ENCODE data around the gene ODF2L. TPM values are rescaled to one million over a fixed set of nuclear protein-coding genes. Genes with fewer than 3 reads are reported as not detected.

The ODF2L gene
- total RNA-seq, 2 experiments from 2014 or later, result 17.8 to 18.0 TPM

DNA sequence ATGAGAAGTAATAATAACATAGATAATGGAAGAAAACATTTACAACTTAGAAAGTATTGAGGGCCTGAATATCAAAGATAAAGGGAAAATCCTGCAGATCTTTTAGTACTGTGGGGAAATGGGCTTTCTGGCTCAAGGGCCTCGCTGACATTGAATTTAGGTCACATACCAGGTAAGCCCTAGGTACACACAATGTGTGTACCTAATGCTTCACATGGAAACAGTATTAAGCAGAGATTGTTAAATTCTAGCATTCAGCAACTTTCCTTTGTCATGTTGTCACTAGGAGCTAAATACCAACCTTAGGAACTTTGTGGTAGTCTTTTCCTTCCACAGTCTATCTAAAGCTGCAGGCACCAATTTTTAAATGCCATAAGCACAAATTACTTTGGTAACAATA, 49.7 kb downstream of the ODF2L start:
- H3K9me3 Mint-ChIP-seq, result peaks cover 24% of the 10 kb centered on the region
- H3K4me1 Mint-ChIP-seq (ENCODE audit: low read depth), result no peaks in the 10 kb centered on the region
- H3K27me3 Mint-ChIP-seq (ENCODE audit: low read depth), result no peaks in the 10 kb centered on the region
- intact Hi-C loops (cut with micrococcal nuclease), result no loop called here
- no peak overlapping the region for H3K27ac Mint-ChIP-seq
- peaks cover 12% of the 10 kb centered on the region for H3K36me3 Mint-ChIP-seq (ENCODE audit: low read depth)
- CTCF ChIA-PET, result no interaction called here
- H3K4me3 Mint-ChIP-seq, result no peak overlapping the region
- no peak for DNase-seq

DNA sequence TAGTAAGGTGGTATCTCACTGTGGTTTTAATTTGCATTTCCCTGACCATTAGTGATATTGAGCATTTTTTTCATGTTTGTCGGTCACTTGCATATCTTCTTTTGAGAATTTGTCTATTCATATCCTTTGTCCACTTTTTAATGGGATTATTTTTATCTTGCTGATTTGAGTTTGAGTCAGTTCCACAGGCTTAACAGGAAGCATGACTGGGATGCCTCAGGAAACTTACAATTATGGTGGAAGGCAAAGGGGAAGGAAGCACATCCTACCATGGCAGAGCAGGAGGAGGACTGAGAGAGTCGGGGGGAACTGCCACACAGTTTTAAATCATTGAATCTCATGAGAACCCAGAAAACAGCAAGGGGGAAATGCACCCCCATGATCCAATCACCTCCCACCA, 51.1 kb downstream of the ODF2L start:
- Mint-ChIP-seq H3K36me3 (ENCODE audit: low read depth) (no peaks in the 10 kb centered on the region), H3K4me3 (no peak overlapping the region), H3K9me3 (peaks cover 19% of the 10 kb centered on the region), H3K27me3 (ENCODE audit: low read depth) (no peaks in the 10 kb centered on the region), H3K27ac (no peak overlapping the region), H3K4me1 (ENCODE audit: low read depth) (no peaks in the 10 kb centered on the region)
- intact Hi-C loops (cut with micrococcal nuclease), result no loop called here
- CTCF ChIA-PET, result no interaction called here
- DNase-seq, result no peak

DNA sequence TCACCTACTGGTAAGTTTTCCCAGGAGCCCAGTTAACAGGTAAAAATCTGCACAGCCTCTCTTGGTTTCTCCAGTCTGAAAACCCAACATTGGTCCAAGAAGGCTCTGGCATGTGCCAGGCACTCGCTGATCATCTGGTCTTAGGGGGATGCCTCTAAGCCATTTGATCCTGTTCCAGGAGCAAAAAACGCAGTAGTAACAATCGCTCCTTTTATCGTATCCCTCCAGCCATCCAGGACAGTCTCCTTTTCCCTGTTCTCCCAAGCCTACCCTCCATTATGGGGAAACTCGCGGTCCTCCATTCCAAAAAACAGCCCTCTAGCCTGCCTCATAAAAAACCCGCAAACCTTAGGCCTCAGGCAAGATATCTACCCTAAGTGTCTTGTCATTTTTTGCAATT, 56.2 kb downstream of the ODF2L start:
- CTCF ChIA-PET, result no interaction called here
- H3K27ac Mint-ChIP-seq, result no peak overlapping the region
- H3K4me1 Mint-ChIP-seq (ENCODE audit: low read depth), result no peaks in the 10 kb centered on the region
- no peak for DNase-seq
- no peaks in the 10 kb centered on the region for H3K27me3 Mint-ChIP-seq (ENCODE audit: low read depth)
- H3K36me3 Mint-ChIP-seq (ENCODE audit: low read depth), result no peaks in the 10 kb centered on the region
- H3K4me3 Mint-ChIP-seq, result no peak overlapping the region
- intact Hi-C loops (cut with micrococcal nuclease), result no loop called here
- peaks cover 10% of the 10 kb centered on the region for H3K9me3 Mint-ChIP-seq

DNA sequence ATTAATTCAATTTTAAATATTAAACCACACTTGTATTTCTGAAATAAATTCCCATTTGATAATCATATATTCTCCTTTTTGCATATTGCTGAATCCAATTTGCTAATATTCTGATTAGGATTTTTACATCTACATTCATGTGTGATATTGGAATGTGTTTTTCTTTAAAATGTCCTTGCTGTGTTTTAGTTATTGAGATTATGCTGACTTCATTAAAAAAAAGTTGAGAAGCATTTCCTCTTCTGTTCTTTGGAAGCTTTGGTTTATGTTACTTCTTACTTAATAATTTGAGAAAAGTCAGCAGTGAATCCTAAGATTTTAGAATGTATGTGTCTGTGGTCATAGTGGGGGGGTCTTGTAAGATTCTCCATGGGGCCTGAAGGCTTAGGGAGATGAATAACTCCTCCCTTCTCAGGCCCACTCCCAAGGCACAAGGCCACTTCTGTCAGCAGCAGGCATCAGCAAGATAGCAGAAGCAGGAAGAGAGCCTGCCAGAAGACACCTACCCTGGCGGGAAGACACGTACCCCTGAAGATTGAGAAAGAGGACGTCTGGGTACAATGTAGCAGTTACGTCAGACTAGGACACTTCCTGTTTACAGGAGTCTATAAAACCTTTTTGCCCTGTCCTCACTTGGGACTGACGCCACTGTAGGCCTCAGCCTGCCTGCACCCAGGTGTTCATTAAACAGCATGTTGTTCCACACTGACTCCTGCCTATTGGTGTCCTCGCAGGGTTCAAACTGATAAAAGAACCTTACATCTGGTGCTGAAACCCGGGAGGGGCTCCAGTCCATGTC, 56.9 kb downstream of the ODF2L start:
- intact Hi-C loops (cut with micrococcal nuclease), result no loop called here
- peaks cover 4% of the 10 kb centered on the region for H3K9me3 Mint-ChIP-seq
- no peak overlapping the region for H3K27ac Mint-ChIP-seq
- H3K36me3 Mint-ChIP-seq (ENCODE audit: low read depth), result no peaks in the 10 kb centered on the region
- H3K4me3 Mint-ChIP-seq, result no peak overlapping the region
- no peak for DNase-seq
- H3K4me1 Mint-ChIP-seq (ENCODE audit: low read depth), result no peaks in the 10 kb centered on the region
- peaks cover 2% of the 10 kb centered on the region for H3K27me3 Mint-ChIP-seq (ENCODE audit: low read depth)
- CTCF ChIA-PET, result no interaction called here

DNA sequence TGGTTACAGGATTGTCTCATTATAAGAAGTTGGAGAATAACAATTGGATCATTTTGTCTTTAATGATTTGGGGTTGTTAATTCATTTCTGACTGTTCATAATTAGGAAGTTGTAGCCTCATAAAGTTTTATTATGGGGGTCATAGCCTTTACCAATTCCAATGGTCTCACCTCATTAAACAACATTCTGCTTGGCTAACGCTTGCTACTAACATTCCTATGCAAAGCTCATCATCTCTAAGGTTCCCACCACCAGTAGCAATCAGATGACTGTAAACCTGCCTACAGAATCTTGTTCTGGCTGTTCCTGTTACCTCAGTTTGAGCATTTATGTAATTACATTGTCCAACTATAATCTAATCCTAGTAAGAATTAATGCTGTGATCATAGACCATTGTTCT, 60.2 kb downstream of the ODF2L start:
- Mint-ChIP-seq H3K9me3 (peaks cover 2% of the 10 kb centered on the region), H3K36me3 (ENCODE audit: low read depth) (no peaks in the 10 kb centered on the region), H3K4me1 (ENCODE audit: low read depth) (no peaks in the 10 kb centered on the region), H3K27me3 (ENCODE audit: low read depth) (peaks cover 5% of the 10 kb centered on the region), H3K27ac (no peak overlapping the region), H3K4me3 (no peak overlapping the region)
- no peak for DNase-seq
- CTCF ChIA-PET, result no interaction called here
- intact Hi-C loops (cut with micrococcal nuclease), result no loop called here

DNA sequence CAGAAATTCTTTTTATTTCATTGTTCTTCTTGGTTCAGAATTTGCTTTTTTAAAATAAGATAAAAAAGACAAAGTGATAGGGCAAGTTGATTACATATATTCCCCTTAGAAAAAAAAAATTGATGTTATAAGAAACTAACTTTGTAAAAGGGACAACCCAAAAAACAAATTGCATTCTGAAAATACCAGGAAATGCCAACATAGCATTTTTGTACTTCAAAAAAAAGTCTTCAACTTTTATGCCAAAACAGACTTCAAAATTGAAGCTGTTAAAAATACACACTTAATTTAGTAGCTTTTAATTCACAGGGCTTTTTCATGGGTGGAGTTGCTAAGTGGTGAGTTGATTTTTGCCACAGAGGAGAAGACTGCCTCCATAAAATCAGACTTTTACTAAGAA, 70.9 kb downstream of the ODF2L start:
- CTCF ChIA-PET, result no interaction called here
- Mint-ChIP-seq H3K36me3 (ENCODE audit: low read depth) (no peaks in the 10 kb centered on the region), H3K27me3 (ENCODE audit: low read depth) (peaks cover 4% of the 10 kb centered on the region), H3K9me3 (no peaks in the 10 kb centered on the region), H3K4me3 (no peak overlapping the region), H3K4me1 (ENCODE audit: low read depth) (no peaks in the 10 kb centered on the region), H3K27ac (no peak overlapping the region)
- no peak for DNase-seq
- intact Hi-C loops (cut with micrococcal nuclease), result no loop called here

DNA sequence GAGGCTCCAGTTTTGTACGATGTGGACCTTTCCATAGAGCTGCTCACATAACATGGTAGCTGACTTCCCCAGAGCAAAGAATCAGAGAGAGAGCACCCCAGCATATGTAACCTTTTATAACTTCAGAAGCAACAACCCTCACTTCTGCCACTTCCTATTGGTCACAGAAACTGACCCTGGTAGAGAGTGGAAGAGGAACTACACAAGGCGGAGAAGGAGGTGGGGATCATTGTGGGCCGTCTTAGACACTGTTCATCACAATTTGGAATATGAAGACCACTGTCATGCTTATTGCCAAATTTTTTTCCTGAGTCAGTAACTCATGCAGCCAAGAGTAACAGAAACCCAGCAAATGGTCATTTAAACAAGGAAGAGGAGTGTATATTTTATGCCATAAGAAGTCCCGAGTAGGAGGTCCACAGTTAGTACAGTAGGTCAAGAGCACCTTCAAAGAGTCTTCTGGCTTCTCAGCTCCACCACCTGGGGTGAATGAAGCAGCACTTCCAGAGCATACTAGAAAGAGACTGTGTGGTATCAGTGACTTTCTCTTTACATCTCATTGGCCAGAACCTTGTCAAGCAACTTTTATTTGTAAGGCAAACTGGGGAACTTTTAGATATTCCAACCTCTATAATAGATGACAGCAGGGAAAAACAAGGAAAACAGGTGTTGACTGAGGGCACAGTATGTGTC, 71.8 kb downstream of the ODF2L start:
- Mint-ChIP-seq H3K4me1 (ENCODE audit: low read depth) (no peaks in the 10 kb centered on the region), H3K9me3 (no peaks in the 10 kb centered on the region), H3K27me3 (ENCODE audit: low read depth) (no peaks in the 10 kb centered on the region), H3K27ac (no peak overlapping the region), H3K4me3 (no peak overlapping the region), H3K36me3 (ENCODE audit: low read depth) (no peaks in the 10 kb centered on the region)
- DNase-seq, result no peak
- intact Hi-C loops (cut with micrococcal nuclease), result no loop called here
- CTCF ChIA-PET, result no interaction called here

DNA sequence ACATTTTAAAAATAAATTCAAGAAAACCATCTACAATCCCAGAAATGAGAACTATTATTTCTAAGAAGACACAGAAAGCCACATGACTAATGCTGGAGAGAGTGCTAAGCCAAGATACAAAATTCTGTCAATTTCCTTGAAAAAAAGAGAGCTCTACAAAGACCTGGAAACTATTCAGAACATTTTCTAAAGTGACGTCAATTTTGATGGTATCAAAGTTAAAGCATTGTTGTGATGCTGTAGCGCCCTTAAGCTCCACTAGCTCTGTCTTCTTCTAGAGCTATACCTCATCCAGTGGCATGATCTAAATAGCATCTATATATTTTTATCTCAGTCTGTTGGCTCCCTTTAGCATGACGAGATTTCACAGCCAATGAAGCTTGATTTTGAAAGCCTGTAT, 73.9 kb downstream of the ODF2L start:
- H3K36me3 Mint-ChIP-seq (ENCODE audit: low read depth), result no peaks in the 10 kb centered on the region
- no peak overlapping the region for H3K27ac Mint-ChIP-seq
- DNase-seq, result no peak
- intact Hi-C loops (cut with micrococcal nuclease), result no loop called here
- H3K4me3 Mint-ChIP-seq, result no peak overlapping the region
- no peaks in the 10 kb centered on the region for H3K4me1 Mint-ChIP-seq (ENCODE audit: low read depth)
- H3K27me3 Mint-ChIP-seq (ENCODE audit: low read depth), result no peaks in the 10 kb centered on the region
- no peaks in the 10 kb centered on the region for H3K9me3 Mint-ChIP-seq
- CTCF ChIA-PET, result no interaction called here

DNA sequence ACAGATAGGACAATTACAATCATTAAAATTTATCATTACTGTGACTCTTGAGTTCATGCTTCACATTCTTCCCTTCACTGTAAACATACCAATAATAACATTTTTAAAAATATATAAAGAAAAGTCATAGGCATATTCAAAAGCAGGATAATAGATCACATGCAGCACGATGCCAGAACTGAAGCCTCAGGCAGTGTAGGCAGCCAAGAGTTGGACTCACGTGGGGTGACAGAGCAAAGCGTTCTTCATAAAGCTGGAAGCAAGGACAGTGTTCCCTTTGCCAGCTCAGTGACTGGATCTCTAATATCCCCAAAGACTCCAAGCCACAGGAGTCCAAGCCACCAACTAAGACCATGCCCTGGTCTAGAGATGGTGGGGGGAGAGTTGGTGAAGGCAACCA, 77.7 kb downstream of the ODF2L start:
- no peaks in the 10 kb centered on the region for H3K36me3 Mint-ChIP-seq (ENCODE audit: low read depth)
- no peak overlapping the region for H3K27ac Mint-ChIP-seq
- CTCF ChIA-PET, result interaction anchor here (0.9 kb wide), 1 partner anchor 182 kb away, joined by 3 read pairs; no protein-coding TSS in a partner anchor
- no peaks in the 10 kb centered on the region for H3K9me3 Mint-ChIP-seq
- H3K4me1 Mint-ChIP-seq (ENCODE audit: low read depth), result no peaks in the 10 kb centered on the region
- no peak for DNase-seq
- H3K4me3 Mint-ChIP-seq, result no peak overlapping the region
- no peaks in the 10 kb centered on the region for H3K27me3 Mint-ChIP-seq (ENCODE audit: low read depth)
- intact Hi-C loops (cut with micrococcal nuclease), result no loop called here

DNA sequence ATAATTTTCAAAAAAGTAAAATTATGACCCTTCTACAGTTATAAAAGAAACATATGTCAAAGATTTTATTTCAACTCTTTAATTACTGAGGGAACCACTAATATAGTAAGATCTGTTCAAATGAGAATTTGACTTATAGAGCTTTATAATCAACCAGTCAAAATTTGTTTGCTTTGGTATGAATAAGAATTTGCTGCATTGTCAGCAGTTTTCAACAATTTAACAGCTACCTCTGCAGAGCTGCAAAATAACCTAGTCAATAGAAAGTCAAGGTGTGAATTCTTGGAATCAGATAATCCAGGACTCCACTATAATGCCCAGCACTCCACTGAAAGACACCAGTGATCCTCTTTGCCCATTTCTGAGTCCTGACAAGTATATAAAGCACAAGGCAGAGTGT, 78.2 kb downstream of the ODF2L start:
- no peak for DNase-seq
- CTCF ChIA-PET, result no interaction called here
- no peaks in the 10 kb centered on the region for H3K36me3 Mint-ChIP-seq (ENCODE audit: low read depth)
- no peaks in the 10 kb centered on the region for H3K4me1 Mint-ChIP-seq (ENCODE audit: low read depth)
- no peak overlapping the region for H3K27ac Mint-ChIP-seq
- no peaks in the 10 kb centered on the region for H3K27me3 Mint-ChIP-seq (ENCODE audit: low read depth)
- H3K9me3 Mint-ChIP-seq, result no peaks in the 10 kb centered on the region
- no peak overlapping the region for H3K4me3 Mint-ChIP-seq
- intact Hi-C loops (cut with micrococcal nuclease), result no loop called here

DNA sequence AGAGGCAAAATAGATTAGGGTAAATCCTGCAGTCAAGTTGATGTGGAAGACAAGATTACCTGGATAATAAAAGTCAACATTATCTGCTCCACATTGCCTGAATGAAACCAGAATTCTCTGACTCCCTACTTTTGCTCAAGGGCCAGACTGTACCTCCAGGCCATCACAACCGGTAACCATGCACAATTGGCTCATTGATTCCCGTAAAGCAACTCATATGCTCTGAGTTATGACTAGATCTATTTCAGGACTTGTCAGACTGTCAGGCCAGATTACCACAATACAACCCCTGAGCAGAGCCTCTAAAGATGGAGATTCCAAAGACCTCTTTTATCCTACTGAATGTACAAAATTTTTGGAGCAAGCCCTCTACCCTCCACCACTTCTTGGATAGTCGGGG, 90.4 kb downstream of the ODF2L start:
- H3K27me3 Mint-ChIP-seq (ENCODE audit: low read depth), result no peaks in the 10 kb centered on the region
- no peaks in the 10 kb centered on the region for H3K4me1 Mint-ChIP-seq (ENCODE audit: low read depth)
- H3K4me3 Mint-ChIP-seq, result no peak overlapping the region
- no peak for DNase-seq
- no peaks in the 10 kb centered on the region for H3K36me3 Mint-ChIP-seq (ENCODE audit: low read depth)
- intact Hi-C loops (cut with micrococcal nuclease), result no loop called here
- peaks cover 2% of the 10 kb centered on the region for H3K9me3 Mint-ChIP-seq
- CTCF ChIA-PET, result no interaction called here
- no peak overlapping the region for H3K27ac Mint-ChIP-seq

DNA sequence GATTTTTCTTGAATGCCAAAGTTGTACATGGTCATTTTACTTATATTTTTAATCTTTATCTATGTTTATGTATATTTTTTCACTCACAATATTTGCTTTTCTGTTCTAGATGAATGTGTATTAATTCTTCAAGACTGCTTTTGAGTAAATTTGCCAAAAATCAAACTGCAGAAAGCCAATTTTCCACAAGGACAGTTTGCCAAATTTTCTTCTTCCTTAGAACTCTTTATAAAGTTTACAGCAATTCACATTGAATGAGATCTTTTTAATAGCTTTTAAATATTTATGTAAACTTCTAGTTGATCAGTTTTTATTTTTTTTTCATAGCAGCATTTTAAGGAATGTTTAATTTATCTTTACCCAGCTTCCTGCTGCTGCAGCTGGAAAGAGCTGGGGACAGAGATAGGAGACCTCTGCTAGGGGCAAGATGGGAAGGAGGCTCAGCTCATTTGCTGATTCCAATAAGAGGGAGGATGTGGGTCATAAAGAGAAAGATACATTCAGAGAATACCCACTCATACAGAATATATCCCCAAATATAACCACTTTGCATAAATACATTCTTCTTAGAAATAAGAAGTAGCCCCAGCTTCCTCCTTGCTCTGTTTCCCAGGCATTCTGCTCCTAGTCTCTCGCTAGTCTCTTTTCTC, 93.0 kb downstream of the ODF2L start:
- DNase-seq, result no peak
- CTCF ChIA-PET, result interaction anchor here (0.5 to 0.6 kb wide), 2 partner anchors 77 to 587 kb away, joined by 3 read pairs; no protein-coding TSS in a partner anchor
- H3K27ac Mint-ChIP-seq, result no peak overlapping the region
- no peaks in the 10 kb centered on the region for H3K4me1 Mint-ChIP-seq (ENCODE audit: low read depth)
- intact Hi-C loops (cut with micrococcal nuclease), result no loop called here
- H3K9me3 Mint-ChIP-seq, result peaks cover 4% of the 10 kb centered on the region
- no peak overlapping the region for H3K4me3 Mint-ChIP-seq
- H3K36me3 Mint-ChIP-seq (ENCODE audit: low read depth), result no peaks in the 10 kb centered on the region
- no peaks in the 10 kb centered on the region for H3K27me3 Mint-ChIP-seq (ENCODE audit: low read depth)

Measured in activated naive CD4-positive, alpha-beta T cell treated with anti-CD3 and anti-CD28 coated beads for 36 hours (primary cell).